GM08714 (cell line): ENCODE measurements around the gene PSMB2.
"Not testable (repeated sequence)": the region's sequence is repeated elsewhere in the genome, so short reads cannot be mapped to it uniquely, and the experiment has no call there.

Experiments
- H3K4me3 ChIP-seq: fragments of 200-500 bp; sonication (Bioruptor generic); 2 replicates; pipeline ENCODE4 v1.5.1; 2014; ENCODE audit warnings: mild to moderate bottlenecking, low read length, inconsistent platforms
- ZNF274 ChIP-seq: IDR thresholded peaks from 2 replicates; pipeline ENCODE4 v1.6.1; 2012; ENCODE audit warnings: mild to moderate bottlenecking, low read depth, low read length

The PSMB2 gene

DNA sequence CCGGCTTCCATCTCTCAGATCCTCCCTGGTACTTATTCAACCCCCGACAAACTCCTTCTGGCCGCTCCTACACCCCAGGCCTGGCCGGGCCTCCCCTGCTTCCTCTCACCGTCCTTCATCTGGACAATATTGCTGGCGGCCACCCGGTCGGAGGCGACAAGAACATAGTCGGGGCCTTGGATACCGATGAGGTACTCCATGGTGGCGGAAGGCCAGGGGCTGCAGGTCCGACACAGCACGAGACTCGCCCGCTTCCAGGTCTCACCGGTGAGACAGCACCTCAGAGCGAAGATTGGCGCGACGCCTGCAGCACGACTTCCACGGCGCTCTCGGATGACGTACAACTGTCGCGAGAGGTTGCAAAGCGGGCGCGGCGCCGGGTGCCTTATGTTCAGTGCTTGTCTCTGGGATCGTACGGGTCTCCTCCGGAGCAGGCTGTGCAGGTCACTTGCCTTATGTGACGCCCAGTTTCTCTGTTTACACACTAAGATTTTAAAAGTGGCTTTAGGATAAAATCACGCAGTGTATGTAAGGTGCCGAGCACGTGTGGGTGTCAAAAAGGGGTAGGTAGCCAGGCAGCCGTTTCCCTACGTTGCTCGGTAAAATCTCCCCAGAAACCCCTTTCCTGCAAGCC, at the start of gene PSMB2:
Gene PSMB2 (minus strand): TSS at position 294 of the 634 bp plus-strand sequence. CDS start 94 bp downstream, at position 200.
- no peak for TF ChIP-seq ZNF274
- H3K4me3 ChIP-seq = peak within 1 kb of the TSS; percentile 86

DNA sequence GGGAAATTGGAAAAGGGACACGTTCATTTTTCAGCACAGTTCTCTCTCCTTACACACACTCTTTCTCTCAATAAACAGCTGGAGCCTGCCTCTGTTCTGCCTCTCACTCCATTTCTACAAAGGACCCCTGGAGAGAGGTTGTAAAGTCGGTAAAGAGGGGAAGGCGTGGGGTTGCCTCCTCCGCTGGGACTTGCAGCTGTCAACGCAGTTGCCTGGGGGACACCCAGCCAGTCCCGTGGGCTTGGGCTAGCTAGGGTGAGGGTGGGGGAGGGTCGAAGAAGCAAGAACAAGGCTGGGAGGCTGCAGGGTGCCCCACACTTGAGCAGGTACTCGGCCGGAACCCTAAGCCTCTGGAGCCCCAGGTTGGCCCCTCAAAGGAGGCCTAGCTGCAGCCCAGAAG, 49.8 kb upstream of the PSMB2 start:
- no peak for TF ChIP-seq ZNF274
- no peak overlapping the region for H3K4me3 ChIP-seq

DNA sequence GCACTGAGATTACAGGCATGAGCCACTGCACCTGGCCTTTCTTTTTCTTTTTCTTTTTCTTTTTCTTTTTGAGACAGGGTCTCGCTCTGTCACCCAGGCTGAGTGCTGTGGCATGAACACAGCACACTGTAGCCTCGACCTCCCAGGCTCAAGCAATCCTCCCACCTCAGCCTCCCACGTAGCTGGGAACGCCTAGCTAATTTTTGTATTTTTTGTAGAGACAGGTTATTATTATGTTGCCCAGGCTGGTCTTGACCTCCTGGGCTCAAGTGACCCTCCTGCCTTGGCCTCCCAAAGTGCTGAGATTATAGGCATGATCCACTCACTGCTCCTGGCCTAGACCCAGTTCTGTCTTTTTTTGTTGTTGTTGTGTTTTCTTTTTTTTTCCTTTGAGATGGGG, 48.8 kb upstream of the PSMB2 start:
- H3K4me3 ChIP-seq = not testable (repeated sequence)

- H3K4me3 ChIP-seq = no peak overlapping the region
- no peak for TF ChIP-seq ZNF274
Measured at GRCh38 chr1:35688161-35688560, 46.8 kb upstream of the PSMB2 start.

DNA sequence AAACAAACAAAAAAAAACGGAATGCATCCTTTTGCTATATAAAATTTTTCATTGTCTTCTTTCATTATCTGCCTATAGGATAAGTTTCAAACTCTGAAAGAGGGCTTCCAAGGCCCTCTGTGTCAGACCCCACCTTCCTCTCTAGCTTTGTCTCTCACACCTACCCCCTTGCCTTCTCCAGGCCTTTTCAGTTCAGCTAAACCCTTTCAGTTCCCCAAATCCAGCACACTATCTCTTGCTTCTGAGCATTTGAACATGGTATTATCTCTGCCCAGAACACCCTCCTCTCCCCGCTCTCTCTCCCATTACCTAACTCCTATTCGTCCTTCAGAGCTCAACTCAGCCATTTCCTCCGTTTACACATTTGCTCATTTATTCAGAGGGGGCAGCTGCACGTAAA, 41.7 kb upstream of the PSMB2 start:
- TF ChIP-seq ZNF274 = no peak
- H3K4me3 ChIP-seq = no peak overlapping the region

- H3K4me3 ChIP-seq = no peak overlapping the region
- no peak for TF ChIP-seq ZNF274
Measured at GRCh38 chr1:35680271-35680670, 38.9 kb upstream of the PSMB2 start.

DNA sequence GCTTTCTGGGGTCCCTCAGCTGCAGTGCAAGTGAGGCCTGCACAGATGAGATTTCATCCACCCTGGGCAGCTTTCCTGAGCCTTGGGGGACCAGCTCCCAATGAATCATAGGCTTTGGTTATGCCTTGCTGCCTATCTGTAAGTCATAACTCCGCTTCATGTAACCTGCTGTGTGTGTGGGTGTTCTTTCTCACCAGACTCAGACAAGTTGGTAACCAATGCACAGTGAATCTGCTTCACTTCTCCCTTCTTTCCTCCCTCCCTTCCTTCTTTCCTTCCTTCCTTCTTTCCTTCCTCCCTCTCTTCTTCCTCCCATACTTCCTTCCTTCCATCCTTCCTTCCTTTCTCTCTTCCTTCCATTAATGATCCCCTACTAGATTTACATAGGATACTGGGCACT, 34.4 kb upstream of the PSMB2 start:
- TF ChIP-seq ZNF274 = no peak
- no peak overlapping the region for H3K4me3 ChIP-seq

- no peak for TF ChIP-seq ZNF274
- no peak overlapping the region for H3K4me3 ChIP-seq
Measured at GRCh38 chr1:35674111-35674510, 32.8 kb upstream of the PSMB2 start.

DNA sequence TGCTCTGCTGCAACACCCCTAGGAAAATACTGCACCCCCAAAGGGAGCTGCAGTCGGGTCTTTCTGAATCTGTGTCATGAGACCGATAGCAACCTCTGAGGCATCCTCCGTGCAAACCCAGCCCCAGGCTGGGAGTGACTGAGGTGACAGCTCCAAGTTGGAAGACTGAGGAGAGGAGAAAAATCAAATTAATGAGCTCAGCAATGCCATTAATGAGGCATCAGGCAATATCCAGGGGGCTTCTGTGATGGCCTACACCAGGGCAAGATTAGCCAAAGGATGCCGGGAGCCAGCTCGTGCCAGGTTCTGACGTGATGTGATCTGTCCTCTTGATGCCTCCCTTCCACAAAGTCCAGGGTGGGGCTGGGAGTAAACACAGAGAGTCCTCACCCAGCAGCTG, 30.8 kb upstream of the PSMB2 start:
- H3K4me3 ChIP-seq = no peak overlapping the region
- no peak for TF ChIP-seq ZNF274

DNA sequence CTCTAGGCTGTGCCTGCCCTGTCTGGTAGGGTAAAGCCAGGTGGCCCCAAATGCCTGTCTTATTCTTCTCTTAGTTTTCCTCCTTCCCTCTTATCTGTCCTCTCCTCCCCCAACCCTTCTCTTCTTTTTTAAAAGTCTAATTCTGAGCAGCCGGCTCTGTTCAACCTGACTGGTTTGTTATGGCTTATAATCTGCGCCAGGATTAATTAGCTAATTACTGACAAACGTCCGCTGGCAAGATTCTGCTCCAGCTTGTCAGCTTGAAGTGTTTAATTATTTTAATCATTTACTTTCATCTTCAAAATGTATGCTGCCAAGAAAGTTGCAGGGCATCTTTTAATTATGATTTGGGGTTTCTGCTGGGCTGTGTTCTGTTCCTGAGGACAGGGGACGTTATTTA, 27.2 kb upstream of the PSMB2 start:
- H3K4me3 ChIP-seq = no peak overlapping the region
- TF ChIP-seq ZNF274 = no peak

- no peak for TF ChIP-seq ZNF274
- H3K4me3 ChIP-seq = no peak overlapping the region
Measured at GRCh38 chr1:35666916-35667315, 25.6 kb upstream of the PSMB2 start.

- H3K4me3 ChIP-seq = no peak overlapping the region
- no peak for TF ChIP-seq ZNF274
Measured at GRCh38 chr1:35666216-35666615, 24.9 kb upstream of the PSMB2 start.

GRCh38 chr1:35663434-35663833, 22.1 kb upstream of the PSMB2 start:
- no peak overlapping the region for H3K4me3 ChIP-seq
- no peak for TF ChIP-seq ZNF274

DNA sequence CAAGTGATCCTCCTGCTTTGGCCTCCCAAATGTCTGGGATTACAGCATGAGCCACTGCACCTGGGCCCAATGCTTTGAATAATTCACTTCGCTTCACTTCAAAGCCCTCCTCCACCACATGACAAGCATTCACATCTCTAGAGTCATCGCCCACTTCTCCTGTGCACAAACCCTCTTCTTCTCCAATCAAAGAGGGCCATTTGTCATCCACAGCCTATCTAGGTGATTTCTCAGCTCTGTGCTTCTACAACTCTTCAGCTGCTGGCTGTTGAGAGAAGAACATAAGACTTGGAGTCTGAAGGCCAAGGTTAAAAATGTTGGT, 20.1 kb upstream of the PSMB2 start:
- no peak for TF ChIP-seq ZNF274
- H3K4me3 ChIP-seq = no peak overlapping the region

DNA sequence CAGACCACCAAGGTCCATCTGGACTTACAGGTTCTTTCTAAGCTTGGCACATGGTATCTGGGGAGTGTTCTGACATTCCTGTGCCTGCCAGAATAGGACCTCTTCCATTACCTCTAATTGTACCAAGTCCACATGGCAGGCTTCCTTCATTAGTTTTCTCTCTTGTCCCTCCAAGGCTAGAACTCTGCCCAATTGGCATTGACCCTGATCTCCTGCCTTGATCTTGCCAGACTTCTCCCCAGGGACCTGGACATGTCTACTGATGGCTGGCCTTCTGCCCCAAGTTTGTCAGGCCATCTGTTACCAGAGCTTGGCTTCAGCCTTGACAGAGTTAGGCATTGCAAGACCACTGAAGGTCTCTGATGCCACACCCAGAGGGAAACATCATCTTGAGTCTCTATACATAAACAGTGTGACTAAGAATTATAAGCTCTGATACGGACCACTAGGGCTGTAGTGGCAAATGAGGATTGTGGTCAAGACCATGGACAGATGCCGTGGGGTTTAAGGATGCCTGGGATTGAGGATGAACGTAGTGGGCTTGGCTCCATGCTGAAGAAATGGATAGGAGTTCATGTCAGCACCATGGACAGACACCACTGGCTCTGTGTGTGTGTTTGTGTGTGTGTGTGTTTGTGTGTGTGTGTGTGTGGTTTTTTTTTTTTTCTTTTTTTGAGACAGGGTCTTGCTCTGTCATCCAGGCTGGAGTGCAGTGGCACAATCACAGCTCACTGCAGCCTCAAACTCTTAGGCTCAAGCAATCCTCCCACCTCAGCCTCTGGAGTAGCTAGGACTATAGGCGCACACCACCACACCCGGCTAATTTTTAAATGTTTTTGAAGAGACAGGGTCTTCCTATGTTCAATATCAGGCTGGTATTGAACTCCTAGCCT, 19.5 kb upstream of the PSMB2 start:
- no peak for TF ChIP-seq ZNF274

More for the DNA sequence above, 19.5 kb upstream of the PSMB2 start:
- no peak overlapping the region for H3K4me3 ChIP-seq
